Subcutaneous adipose tissue (tissue), 4 donors: ENCODE data around the gene KCNK18. TPM values are rescaled to one million over a fixed set of nuclear protein-coding genes. Genes with fewer than 3 reads are reported as not detected.

Experiments
- CTCF ChIP-seq: fragments of 450-650 bp; IDR thresholded peaks from one replicate; pipeline ENCODE4 v1.5.1; 2016; ENCODE audit warnings: low read depth, mild to moderate bottlenecking, control low read depth, antibody characterized with exemption, moderate library complexity
- total RNA-seq, 4 donors: library from RNA; depleted of rRNA; stranded (reverse); fragments of >200 nt; gene quantifications; one replicate each; pipeline ENCODE4 v1.1.0, GENCODE V29; 2016

Gene KCNK18
- total RNA-seq, 4 donors from 2014 or later: not detected

- no peak for TF ChIP-seq CTCF
Measured at GRCh38 chr10:117174439-117175214, 22.7 kb upstream of the KCNK18 start.

GRCh38 chr10:117175215-117175900, 21.9 kb upstream of the KCNK18 start:
- TF ChIP-seq CTCF: no peak

GRCh38 chr10:117175901-117176534, 21.3 kb upstream of the KCNK18 start:
- TF ChIP-seq CTCF: no peak

GRCh38 chr10:117178190-117178589, 19.1 kb upstream of the KCNK18 start:
- TF ChIP-seq CTCF: no peak

GRCh38 chr10:117184296-117184695, 13.0 kb upstream of the KCNK18 start:
- TF ChIP-seq CTCF: no peak

- no peak for TF ChIP-seq CTCF
Measured at GRCh38 chr10:117184821-117185220, 12.5 kb upstream of the KCNK18 start.
